Esophagus squamous epithelium (tissue), 4 donors: ENCODE measurements around the gene FBXO22.
"Not testable (repeated sequence)": the region's sequence is repeated elsewhere in the genome, so short reads cannot be mapped to it uniquely, and the experiment has no call there.

ENCODE experiments used
- POLR2A ChIP-seq, 4 donors: fragments of 450-650 bp; IDR thresholded peaks; one replicate each; pipeline ENCODE4 v1.6.1; 2017; ENCODE audit warnings: antibody characterized with exemption in 4 of 4, mild to moderate bottlenecking in 4 of 4, moderate library complexity in 3 of 4
- TF ChIP-seq, protein P1 (sequence below), 6 experiments: fragments of 450-650 bp in 4 of 6; fragments of 200-600 bp in 2 of 6; sonication (generic) in 2 of 6; IDR thresholded peaks; one replicate each; pipeline ENCODE4 v1.5.1; 2016 to 2019; ENCODE audit warnings: antibody characterized with exemption in 6 of 6, mild to moderate bottlenecking in 4 of 6, moderate library complexity in 4 of 6

DNA sequence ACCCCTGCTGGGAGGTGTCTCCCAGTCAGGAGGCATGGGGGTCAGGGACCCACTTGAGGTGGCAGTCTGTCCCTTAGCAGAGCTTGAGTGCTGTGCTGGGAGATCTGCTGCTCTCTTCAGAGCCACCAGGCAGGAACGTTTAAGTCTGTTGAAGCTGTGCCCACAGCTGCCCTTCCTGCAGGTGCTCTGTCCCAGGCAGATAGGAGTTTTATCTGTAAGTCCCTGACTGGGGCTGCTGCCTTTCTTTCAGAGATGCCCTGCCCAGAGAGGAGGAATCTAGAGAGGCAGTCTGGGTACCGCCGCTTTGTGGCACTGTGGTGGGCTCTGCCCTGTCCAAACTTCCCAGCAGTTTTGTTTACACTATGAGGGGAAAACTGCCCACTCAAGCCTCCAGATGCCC is 73.1 kb downstream of the FBXO22 start:
- TF ChIP-seq, protein P1, sequence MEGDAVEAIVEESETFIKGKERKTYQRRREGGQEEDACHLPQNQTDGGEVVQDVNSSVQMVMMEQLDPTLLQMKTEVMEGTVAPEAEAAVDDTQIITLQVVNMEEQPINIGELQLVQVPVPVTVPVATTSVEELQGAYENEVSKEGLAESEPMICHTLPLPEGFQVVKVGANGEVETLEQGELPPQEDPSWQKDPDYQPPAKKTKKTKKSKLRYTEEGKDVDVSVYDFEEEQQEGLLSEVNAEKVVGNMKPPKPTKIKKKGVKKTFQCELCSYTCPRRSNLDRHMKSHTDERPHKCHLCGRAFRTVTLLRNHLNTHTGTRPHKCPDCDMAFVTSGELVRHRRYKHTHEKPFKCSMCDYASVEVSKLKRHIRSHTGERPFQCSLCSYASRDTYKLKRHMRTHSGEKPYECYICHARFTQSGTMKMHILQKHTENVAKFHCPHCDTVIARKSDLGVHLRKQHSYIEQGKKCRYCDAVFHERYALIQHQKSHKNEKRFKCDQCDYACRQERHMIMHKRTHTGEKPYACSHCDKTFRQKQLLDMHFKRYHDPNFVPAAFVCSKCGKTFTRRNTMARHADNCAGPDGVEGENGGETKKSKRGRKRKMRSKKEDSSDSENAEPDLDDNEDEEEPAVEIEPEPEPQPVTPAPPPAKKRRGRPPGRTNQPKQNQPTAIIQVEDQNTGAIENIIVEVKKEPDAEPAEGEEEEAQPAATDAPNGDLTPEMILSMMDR (IDR thresholded peaks at IDR 0.05): not testable (repeated sequence)
- TF ChIP-seq POLR2A (IDR thresholded peaks at IDR 0.05): not testable (repeated sequence)
